CD4-positive, alpha-beta T cell treated with Interferon alpha-2 for 1 hour (primary cell): ENCODE results near the gene SLIT3.

Source experiments
- DNase-seq, 2 donors: peaks; one replicate each; pipeline ENCODE4 v3.0.0-alpha.2; 2020 to 2022

SLIT3 gene

GRCh38 chr5:168877132-168877892 is 423.6 kb downstream of the SLIT3 start:
- DNase-seq: no peak

- no peak for DNase-seq
These were observed 424.5 kb downstream of the SLIT3 start for GRCh38 chr5:168876419-168876818.

GRCh38 chr5:168875832-168876231 is 425.1 kb downstream of the SLIT3 start:
- DNase-seq: no peak

GRCh38 chr5:168874713-168875380 is 426.1 kb downstream of the SLIT3 start:
- no peak for DNase-seq

- DNase-seq: no peak
These were observed 428.7 kb downstream of the SLIT3 start for GRCh38 chr5:168872246-168872645.

- DNase-seq: no peak
These were observed 430.0 kb downstream of the SLIT3 start for GRCh38 chr5:168870910-168871309.

GRCh38 chr5:168869615-168870227 is 431.2 kb downstream of the SLIT3 start:
- DNase-seq: no peak

GRCh38 chr5:168867241-168867640 is 433.7 kb downstream of the SLIT3 start:
- no peak for DNase-seq

GRCh38 chr5:168865968-168866367 is 435.0 kb downstream of the SLIT3 start:
- DNase-seq: no peak

- no peak for DNase-seq
These were observed 437.9 kb downstream of the SLIT3 start for GRCh38 chr5:168863021-168863420.

GRCh38 chr5:168860503-168860902 is 440.4 kb downstream of the SLIT3 start:
- DNase-seq: no peak

- DNase-seq: no peak
These were observed 440.9 kb downstream of the SLIT3 start for GRCh38 chr5:168860081-168860480.

GRCh38 chr5:168859471-168859870 is 441.5 kb downstream of the SLIT3 start:
- DNase-seq: no peak

GRCh38 chr5:168858994-168859393 is 441.9 kb downstream of the SLIT3 start:
- no peak for DNase-seq

GRCh38 chr5:168858371-168858770 is 442.6 kb downstream of the SLIT3 start:
- DNase-seq: no peak

- no peak for DNase-seq
These were observed 447.0 kb downstream of the SLIT3 start for GRCh38 chr5:168853972-168854371.

GRCh38 chr5:168852329-168852728 is 448.6 kb downstream of the SLIT3 start:
- no peak for DNase-seq

- peak; percentile 37 to 67 for DNase-seq
These were observed 449.0 kb downstream of the SLIT3 start for GRCh38 chr5:168851902-168852321.

- DNase-seq: no peak
These were observed 450.3 kb downstream of the SLIT3 start for GRCh38 chr5:168850683-168851082.

- no peak for DNase-seq
These were observed 452.4 kb downstream of the SLIT3 start for GRCh38 chr5:168848569-168848968.

GRCh38 chr5:168847511-168848073 is 453.3 kb downstream of the SLIT3 start:
- no peak for DNase-seq

- no peak for DNase-seq
These were observed 456.0 kb downstream of the SLIT3 start for GRCh38 chr5:168844922-168845296.

GRCh38 chr5:168844016-168844921 is 456.7 kb downstream of the SLIT3 start:
- no peak for DNase-seq
